ENCODE data around the gene LMX1B. TPM values are rescaled to one million over a fixed set of nuclear protein-coding genes. Genes with fewer than 3 reads are reported as not detected.

Gene LMX1B
- total RNA-seq, 1 experiment from 2014 or later, result 0.55 TPM

DNA sequence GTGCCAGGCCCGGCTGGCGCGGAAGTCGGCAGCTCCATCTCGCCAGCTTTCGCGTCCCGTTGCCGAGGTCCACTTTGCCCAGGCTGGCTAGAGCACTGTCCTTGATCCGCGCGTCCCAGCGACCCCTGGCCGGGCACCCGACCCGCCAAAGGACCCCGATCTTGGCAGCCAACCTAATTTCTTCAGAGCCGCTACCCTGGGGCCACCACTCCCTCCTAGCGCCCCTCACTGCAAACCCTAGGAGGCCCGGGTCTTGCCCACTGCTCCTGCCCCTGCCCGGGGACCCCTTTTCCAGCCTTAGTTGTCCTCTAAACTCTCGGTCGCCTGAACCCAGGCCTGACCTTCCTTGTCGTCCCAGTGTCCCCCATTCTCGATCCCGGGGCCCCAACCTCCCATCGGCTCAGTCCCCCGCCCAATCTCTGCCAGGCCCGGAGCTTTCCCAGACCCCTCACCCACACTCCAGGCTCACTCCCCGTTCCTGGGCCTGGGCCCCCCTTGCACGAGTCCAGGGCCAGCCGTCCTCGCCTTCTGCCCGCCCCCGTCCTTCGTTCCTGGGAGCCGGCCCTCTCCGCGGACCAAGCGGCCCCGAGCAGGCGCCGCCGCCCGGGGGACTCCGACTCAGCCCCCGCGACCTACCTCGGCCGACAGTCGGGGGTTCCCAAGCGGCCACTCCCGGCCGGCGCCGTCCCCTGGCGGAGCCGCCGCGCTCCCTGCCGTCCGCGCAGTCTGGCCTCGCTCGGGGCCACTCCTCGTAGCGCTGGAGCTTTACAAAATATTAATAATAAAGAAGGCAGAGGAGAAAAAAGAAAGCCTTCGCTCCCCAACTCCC lies 701 bp upstream of the LMX1B start:
- Histone ChIP-seq H2AFZ (ENCODE audit: low read length) (peak overlapping the region; percentile 80), H4K20me1 (ENCODE audit: low read length) (no peaks in the 10 kb centered on the region), H3K4me3 (ENCODE audit: low read length) (peak overlapping the region; percentile 59), H3K9ac (ENCODE audit: low read length) (no peak overlapping the region), H3K27ac (ENCODE audit: low read length) (no peak overlapping the region), H3K9me2 (replicated peaks; ENCODE audit: low read length) (no peaks in the 10 kb centered on the region), H3F3A (ENCODE audit: low read length, unreplicated experiment) (no peaks in the 10 kb centered on the region), H3K79me2 (ENCODE audit: low read length) (no peaks in the 10 kb centered on the region), H3K36me3 (ENCODE audit: low read depth, low read length) (no peaks in the 10 kb centered on the region), H3K4me1 (ENCODE audit: insufficient read depth, low read length) (0 out of 2 replicates have a peak, but pooled peaks cover 5% of the 10 kb centered on the region), H3K4me2 (ENCODE audit: low read length) (peak overlapping the region; percentile 73), H3K9me3 (ENCODE audit: low read length) (no peaks in the 10 kb centered on the region), H3K27me3 (ENCODE audit: low read length) (peaks cover 35% of the 10 kb centered on the region)
- no peak for DNase-seq
- intact Hi-C loops (cut with micrococcal nuclease), result loop anchor here (5.0 kb wide), 1 partner anchor 169 kb away; no protein-coding TSS in a partner anchor
- POLR2A ChIA-PET (ENCODE audit: unreplicated experiment), result no interaction called here
- CTCF ChIA-PET, result no interaction called here
- BruUV-seq (replicated peaks), result no TSS peak
- ATAC-seq, result no peak
- TF ChIP-seq, protein P1, sequence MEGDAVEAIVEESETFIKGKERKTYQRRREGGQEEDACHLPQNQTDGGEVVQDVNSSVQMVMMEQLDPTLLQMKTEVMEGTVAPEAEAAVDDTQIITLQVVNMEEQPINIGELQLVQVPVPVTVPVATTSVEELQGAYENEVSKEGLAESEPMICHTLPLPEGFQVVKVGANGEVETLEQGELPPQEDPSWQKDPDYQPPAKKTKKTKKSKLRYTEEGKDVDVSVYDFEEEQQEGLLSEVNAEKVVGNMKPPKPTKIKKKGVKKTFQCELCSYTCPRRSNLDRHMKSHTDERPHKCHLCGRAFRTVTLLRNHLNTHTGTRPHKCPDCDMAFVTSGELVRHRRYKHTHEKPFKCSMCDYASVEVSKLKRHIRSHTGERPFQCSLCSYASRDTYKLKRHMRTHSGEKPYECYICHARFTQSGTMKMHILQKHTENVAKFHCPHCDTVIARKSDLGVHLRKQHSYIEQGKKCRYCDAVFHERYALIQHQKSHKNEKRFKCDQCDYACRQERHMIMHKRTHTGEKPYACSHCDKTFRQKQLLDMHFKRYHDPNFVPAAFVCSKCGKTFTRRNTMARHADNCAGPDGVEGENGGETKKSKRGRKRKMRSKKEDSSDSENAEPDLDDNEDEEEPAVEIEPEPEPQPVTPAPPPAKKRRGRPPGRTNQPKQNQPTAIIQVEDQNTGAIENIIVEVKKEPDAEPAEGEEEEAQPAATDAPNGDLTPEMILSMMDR (conservative IDR thresholded peaks at IDR 0.05; ENCODE audit: low read depth, low read length), result no peak
- TF ChIP-seq EZH2 (IDR thresholded peaks at IDR 0.05; ENCODE audit: low read length, unreplicated experiment), result peak; percentile 84
- peak; percentile 78; the same call in 1 of the 2 replicates for TF ChIP-seq EZH2phosphoT487 (IDR thresholded peaks at IDR 0.05; ENCODE audit: borderline replicate concordance, low read length)

DNA sequence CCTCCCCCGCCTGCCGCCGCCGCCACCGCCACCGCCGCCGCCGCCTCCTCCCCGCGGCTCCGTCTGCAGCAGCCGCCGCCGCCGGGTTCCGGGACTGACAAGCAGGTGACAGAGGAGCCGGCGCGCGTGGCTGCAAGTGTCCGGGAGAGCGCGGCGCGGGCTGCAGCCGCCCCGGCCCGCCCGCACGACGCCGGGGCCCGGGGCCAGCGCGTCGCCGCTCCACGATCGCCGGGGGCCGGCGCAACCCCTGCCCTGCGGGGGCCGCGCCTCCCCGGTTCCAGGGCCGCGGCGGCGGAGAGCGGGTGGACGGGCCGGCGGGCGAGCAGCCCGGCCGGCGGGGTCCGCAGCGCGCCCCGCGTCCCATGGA lies 343 bp downstream of the LMX1B start:
- POLR2A ChIA-PET (ENCODE audit: unreplicated experiment), result no interaction called here
- H3K79me2 ChIP-seq (ENCODE audit: low read length), result no peaks in the 10 kb centered on the region

More for the DNA sequence above, 343 bp downstream of the LMX1B start:
- no peaks in the 10 kb centered on the region for H3K9me3 ChIP-seq (ENCODE audit: low read length)
- H3F3A ChIP-seq (ENCODE audit: low read length, unreplicated experiment), result no peaks in the 10 kb centered on the region
- no peaks in the 10 kb centered on the region for H4K20me1 ChIP-seq (ENCODE audit: low read length)
- H3K27me3 ChIP-seq (ENCODE audit: low read length), result peaks cover 35% of the 10 kb centered on the region
- no peak for ATAC-seq
- intact Hi-C loops (cut with micrococcal nuclease), result loop anchor here (5.0 kb wide), 1 partner anchor 168 kb away; no protein-coding TSS in a partner anchor
- no peaks in the 10 kb centered on the region for H3K36me3 ChIP-seq (ENCODE audit: low read depth, low read length)
- H3K4me3 ChIP-seq (ENCODE audit: low read length), result no peak overlapping the region
- no peak overlapping the region for H3K4me2 ChIP-seq (ENCODE audit: low read length)
- no peak for DNase-seq
- TF ChIP-seq, protein P1 (conservative IDR thresholded peaks at IDR 0.05; ENCODE audit: low read depth, low read length), result no peak
- no peak for TF ChIP-seq EZH2phosphoT487 (IDR thresholded peaks at IDR 0.05; ENCODE audit: borderline replicate concordance, low read length)
- TF ChIP-seq EZH2 (IDR thresholded peaks at IDR 0.05; ENCODE audit: low read length, unreplicated experiment), result no peak
- H3K9me2 ChIP-seq (replicated peaks; ENCODE audit: low read length), result no peaks in the 10 kb centered on the region
- no TSS peak for BruUV-seq (replicated peaks)
- H3K27ac ChIP-seq (ENCODE audit: low read length), result no peak overlapping the region
- no peak overlapping the region for H2AFZ ChIP-seq (ENCODE audit: low read length)
- H3K4me1 ChIP-seq (ENCODE audit: insufficient read depth, low read length), result 0 out of 2 replicates have a peak, but pooled peaks cover 5% of the 10 kb centered on the region
- CTCF ChIA-PET, result no interaction called here
- no peak overlapping the region for H3K9ac ChIP-seq (ENCODE audit: low read length)
